NB4 (cell line): ENCODE measurements around the gene HDAC7.

Source experiments
- DNase-seq: peaks from one replicate; pipeline ENCODE4 v3.0.0; 2010; ENCODE audit warnings: low read depth
- H3K4me3 ChIP-seq: one replicate; pipeline ENCODE4 v1.5.1; 2011; ENCODE audit warnings: mild to moderate bottlenecking, low read depth, low read length, moderate library complexity
- MYC ChIP-seq: IDR thresholded peaks from 2 replicates; pipeline ENCODE4 v1.6.1; 2011; ENCODE audit warnings: low read depth, low read length
- POLR2A ChIP-seq: IDR thresholded peaks from 2 replicates; pipeline ENCODE4 v1.6.1; 2011; ENCODE audit warnings: mild to moderate bottlenecking; ENCODE audit not compliant: insufficient read length; ENCODE audit errors: extremely low read depth
- TF ChIP-seq, protein P1 (sequence below): IDR thresholded peaks from one replicate; pipeline ENCODE4 v1.5.1; 2012; ENCODE audit warnings: low read depth, low read length
- TF ChIP-seq, protein P2 (sequence below): IDR thresholded peaks from 2 replicates; pipeline ENCODE4 v1.6.1; 2011; ENCODE audit warnings: low read depth, low read length

The HDAC7 gene

DNA sequence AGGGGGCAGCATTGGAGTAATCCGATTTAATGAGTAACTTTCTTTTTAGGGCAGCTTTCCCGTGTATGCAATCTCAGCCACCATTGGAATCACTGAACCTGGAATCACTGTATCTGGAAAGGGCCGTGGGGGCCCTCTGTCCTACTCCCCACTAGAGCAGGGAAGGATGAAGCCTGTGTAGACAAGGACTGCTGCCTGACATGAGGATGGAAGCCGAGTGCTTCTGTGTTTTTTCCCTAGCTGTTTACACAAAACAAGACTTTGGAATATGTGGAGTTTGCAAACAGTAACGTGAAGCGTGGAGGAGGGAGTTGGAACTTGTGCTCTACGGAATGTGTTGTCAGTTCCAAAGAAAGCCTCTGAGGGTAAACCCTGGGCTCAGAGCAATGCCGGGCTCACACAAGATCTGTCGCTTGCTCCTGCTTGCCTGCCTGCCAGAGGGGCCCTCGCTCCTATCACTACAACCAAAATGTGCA is 32.4 kb upstream of the HDAC7 start:
- TF ChIP-seq, protein P1, sequence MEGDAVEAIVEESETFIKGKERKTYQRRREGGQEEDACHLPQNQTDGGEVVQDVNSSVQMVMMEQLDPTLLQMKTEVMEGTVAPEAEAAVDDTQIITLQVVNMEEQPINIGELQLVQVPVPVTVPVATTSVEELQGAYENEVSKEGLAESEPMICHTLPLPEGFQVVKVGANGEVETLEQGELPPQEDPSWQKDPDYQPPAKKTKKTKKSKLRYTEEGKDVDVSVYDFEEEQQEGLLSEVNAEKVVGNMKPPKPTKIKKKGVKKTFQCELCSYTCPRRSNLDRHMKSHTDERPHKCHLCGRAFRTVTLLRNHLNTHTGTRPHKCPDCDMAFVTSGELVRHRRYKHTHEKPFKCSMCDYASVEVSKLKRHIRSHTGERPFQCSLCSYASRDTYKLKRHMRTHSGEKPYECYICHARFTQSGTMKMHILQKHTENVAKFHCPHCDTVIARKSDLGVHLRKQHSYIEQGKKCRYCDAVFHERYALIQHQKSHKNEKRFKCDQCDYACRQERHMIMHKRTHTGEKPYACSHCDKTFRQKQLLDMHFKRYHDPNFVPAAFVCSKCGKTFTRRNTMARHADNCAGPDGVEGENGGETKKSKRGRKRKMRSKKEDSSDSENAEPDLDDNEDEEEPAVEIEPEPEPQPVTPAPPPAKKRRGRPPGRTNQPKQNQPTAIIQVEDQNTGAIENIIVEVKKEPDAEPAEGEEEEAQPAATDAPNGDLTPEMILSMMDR, result no peak
- TF ChIP-seq, protein P2, sequence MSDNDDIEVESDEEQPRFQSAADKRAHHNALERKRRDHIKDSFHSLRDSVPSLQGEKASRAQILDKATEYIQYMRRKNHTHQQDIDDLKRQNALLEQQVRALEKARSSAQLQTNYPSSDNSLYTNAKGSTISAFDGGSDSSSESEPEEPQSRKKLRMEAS, result no peak
- no peak for TF ChIP-seq POLR2A
- no peak for TF ChIP-seq MYC
- no peak for DNase-seq
- no peak overlapping the region for H3K4me3 ChIP-seq

DNA sequence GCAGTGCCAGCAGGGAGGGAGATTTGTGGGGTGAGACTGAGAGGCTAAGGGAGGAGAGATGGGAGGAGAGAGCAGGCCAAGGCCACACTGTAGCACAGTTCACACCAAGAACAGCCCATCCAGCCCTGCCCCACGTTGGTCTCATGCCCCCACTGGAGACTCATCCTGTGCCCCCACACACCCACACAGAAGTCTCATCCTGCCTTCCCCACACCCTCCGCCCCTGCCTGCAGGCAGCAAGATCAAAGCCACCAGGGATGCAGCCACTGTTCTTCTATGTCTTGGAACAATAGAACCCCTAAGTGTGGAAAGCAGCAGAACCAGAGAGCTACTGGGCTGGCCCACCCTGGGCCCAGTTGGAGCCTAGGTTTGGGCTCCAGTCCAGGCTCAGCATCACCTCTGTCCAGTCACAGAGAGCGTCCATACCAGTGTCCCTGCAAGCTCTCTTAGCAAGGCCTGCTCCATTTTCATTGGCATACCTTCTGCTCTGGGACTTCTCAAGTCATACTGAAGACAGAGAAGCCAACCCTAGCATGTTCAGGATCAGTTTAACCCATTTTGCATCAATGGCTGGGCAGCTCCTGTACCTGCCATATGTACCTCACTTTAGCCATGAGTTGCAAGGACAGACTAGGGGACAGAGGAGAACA is 31.7 kb upstream of the HDAC7 start:
- no peak overlapping the region for H3K4me3 ChIP-seq
- TF ChIP-seq, protein P1, result no peak
- TF ChIP-seq, protein P2, result no peak
- TF ChIP-seq MYC (no peak), POLR2A (no peak)
- DNase-seq, result no peak

DNA sequence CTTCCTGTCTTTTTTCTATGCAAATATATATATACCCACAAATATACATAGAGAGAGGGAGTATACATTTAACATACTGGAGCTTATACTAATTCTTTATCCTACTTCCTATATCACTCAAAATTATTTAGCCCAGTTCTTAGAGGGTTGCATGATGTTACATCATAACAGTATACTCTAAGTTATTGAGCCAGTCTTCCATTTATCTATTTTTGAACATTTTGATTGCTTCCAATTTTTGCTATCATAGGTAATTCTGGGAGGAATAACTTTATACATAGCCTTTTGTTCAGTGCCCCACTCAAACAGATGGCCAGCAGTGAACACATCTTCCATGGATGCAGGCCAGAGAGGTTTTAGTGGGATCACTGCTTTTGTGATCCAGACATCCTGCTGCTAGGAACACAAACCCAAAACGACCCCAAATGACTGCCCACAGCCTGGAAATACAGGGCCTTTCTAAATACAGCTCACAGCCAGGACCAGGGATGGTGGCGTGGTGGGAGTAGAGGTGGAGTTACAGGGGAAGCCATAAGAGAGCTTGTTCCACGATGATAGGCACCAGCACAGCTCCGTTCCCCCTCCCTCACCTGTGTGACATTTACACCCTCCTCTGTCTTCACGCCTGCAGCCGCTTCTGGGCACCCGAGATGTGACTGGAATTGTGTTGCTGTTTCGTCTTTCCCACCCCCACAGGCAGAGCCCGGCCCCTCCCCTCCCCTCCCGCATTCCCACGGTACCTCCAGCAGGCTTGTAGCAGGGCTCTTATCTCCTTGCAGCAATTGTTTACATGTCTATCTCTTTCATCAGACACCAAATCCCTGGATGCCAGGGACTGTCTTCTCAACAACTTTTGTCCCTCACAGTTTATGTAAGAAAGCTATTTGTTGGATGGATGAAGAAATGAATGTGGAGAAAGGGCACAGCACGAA is 30.7 kb upstream of the HDAC7 start:
- no peak overlapping the region for H3K4me3 ChIP-seq
- TF ChIP-seq POLR2A, result no peak
- no peak for TF ChIP-seq MYC
- TF ChIP-seq, protein P1, result no peak
- TF ChIP-seq, protein P2, result no peak
- DNase-seq, result no peak

DNA sequence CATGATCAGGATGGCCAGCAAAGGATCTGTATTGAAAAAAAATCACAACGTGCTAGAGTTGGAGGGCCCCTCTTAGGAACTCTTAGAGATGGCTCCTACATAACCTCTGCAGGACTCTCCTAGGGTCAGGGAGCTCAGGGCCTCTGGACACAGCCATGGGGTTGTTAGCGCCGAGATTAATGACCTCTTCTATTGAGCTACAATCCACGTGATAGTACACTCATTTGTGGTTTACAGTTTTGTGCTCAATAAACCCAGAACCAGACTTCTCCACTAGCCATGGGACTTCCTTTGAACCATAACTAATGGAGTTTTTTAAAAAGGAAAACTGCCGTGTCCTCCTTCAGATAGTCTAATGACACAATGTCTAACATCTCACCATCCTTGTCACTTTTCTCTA is 29.6 kb upstream of the HDAC7 start:
- H3K4me3 ChIP-seq, result no peak overlapping the region
- no peak for DNase-seq
- no peak for TF ChIP-seq MYC
- TF ChIP-seq, protein P1, result no peak
- TF ChIP-seq, protein P2, result no peak

DNA sequence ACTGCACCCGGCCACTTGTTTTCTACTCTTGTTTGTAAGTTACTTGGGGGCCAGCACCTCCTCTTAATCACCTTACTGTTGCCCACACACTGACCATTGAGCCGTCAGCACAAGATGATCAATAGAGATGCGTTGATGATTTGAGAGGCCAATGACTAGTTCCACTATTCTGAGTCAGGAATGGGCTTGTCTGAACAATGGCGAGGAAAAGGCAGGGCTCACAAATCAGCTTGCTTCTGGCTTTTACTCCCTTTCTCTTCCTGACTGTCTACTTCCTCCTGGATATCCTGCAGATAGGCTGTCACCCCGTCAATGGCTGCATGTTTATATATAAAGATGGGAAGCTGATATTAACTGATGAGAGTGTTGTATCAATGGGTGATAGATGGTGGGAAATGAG is 29.1 kb upstream of the HDAC7 start:
- no peak overlapping the region for H3K4me3 ChIP-seq
- TF ChIP-seq, protein P1, result no peak
- TF ChIP-seq POLR2A, result no peak
- TF ChIP-seq MYC, result no peak
- TF ChIP-seq, protein P2, result no peak
- DNase-seq, result no peak
